Esophagus squamous epithelium (tissue), 5 donors: ENCODE data around the gene SFMBT2. TPM values are rescaled to one million over a fixed set of nuclear protein-coding genes. Genes with fewer than 3 reads are reported as not detected.

Source experiments
- DNase-seq: peaks from one replicate; lab custom pipeline; 2025; lab: John Stamatoyannopoulos, UW
- H3K27ac ChIP-seq, 4 donors: fragments of 200-600 bp; sonication (generic); one replicate each; pipeline ENCODE4 v1.5.1; 2016 to 2019; ENCODE audit warnings: mild to moderate bottlenecking in 1 of 4
- H3K27me3 ChIP-seq, 4 donors: fragments of 200-600 bp; sonication (generic); 1 replicate in 3 of 4; 2 replicates in 1 of 4; pipeline versions ENCODE4 v1.5.1 to v1.6.0; 2017 to 2021; ENCODE audit warnings: antibody characterized with exemption in 1 of 4
- H3K36me3 ChIP-seq, 3 donors: fragments of 200-600 bp; sonication (generic); one replicate each; pipeline ENCODE4 v1.5.1; 2016 to 2019
- H3K4me1 ChIP-seq, 3 donors: fragments of 200-600 bp; sonication (generic); one replicate each; pipeline ENCODE4 v1.5.1; 2017 to 2019
- H3K4me3 ChIP-seq, 4 donors: fragments of 200-600 bp; sonication (generic); 1 replicate in 3 of 4; 2 replicates in 1 of 4; pipeline ENCODE4 v1.5.1; 2016 to 2019; ENCODE audit warnings: mild to moderate bottlenecking in 2 of 4, moderate library complexity in 1 of 4
- H3K9me3 ChIP-seq, 3 donors: fragments of 200-600 bp; sonication (generic); one replicate each; pipeline ENCODE4 v1.5.1; 2016 to 2019
- POLR2A ChIP-seq, 4 donors: fragments of 450-650 bp; IDR thresholded peaks; one replicate each; pipeline ENCODE4 v1.6.1; 2017; ENCODE audit warnings: antibody characterized with exemption in 4 of 4, mild to moderate bottlenecking in 4 of 4, moderate library complexity in 3 of 4
- WGBS, 2 donors: methylation state at CpG; one replicate each; pipeline ENCODE4 v1.1.5; 2018; 5-methylcytosine and 5-hydroxymethylcytosine counted together
- intact Hi-C: fragments of 100-400 bp; cut with DNase I; formaldehyde crosslinking; loops from one replicate; pipeline ENCODE4 v1.15.0; 2022
- total RNA-seq, 4 donors: library from RNA; depleted of rRNA; stranded (reverse); fragments of >200 nt; gene quantifications; one replicate each; pipeline ENCODE4 v1.1.0, GENCODE V29; 2016
- TF ChIP-seq, protein P1 (sequence below), 6 experiments: fragments of 450-650 bp in 4 of 6; fragments of 200-600 bp in 2 of 6; sonication (generic) in 2 of 6; IDR thresholded peaks; one replicate each; pipeline ENCODE4 v1.5.1; 2016 to 2019; ENCODE audit warnings: antibody characterized with exemption in 6 of 6, mild to moderate bottlenecking in 4 of 6, moderate library complexity in 4 of 6
- donor health status: DM: yes; HTN: yes; CAD: no.

The SFMBT2 gene
- total RNA-seq, 4 donors from 2014 or later = 0.72 to 5.0 (median 1.4) TPM

- WGBS, 2 donors = 85 to 96% methylated on average over 3 of the region's 3 CpGs
- no peak for DNase-seq
- H3K4me1 ChIP-seq = peaks cover 0 to 18% (median 4%) of the 10 kb centered on the region in 3 donors
- H3K27me3 ChIP-seq = no peaks in the 10 kb centered on the region
- H3K4me3 ChIP-seq = no peak overlapping the region
- no peak for TF ChIP-seq POLR2A (IDR thresholded peaks at IDR 0.05)
- TF ChIP-seq, protein P1, sequence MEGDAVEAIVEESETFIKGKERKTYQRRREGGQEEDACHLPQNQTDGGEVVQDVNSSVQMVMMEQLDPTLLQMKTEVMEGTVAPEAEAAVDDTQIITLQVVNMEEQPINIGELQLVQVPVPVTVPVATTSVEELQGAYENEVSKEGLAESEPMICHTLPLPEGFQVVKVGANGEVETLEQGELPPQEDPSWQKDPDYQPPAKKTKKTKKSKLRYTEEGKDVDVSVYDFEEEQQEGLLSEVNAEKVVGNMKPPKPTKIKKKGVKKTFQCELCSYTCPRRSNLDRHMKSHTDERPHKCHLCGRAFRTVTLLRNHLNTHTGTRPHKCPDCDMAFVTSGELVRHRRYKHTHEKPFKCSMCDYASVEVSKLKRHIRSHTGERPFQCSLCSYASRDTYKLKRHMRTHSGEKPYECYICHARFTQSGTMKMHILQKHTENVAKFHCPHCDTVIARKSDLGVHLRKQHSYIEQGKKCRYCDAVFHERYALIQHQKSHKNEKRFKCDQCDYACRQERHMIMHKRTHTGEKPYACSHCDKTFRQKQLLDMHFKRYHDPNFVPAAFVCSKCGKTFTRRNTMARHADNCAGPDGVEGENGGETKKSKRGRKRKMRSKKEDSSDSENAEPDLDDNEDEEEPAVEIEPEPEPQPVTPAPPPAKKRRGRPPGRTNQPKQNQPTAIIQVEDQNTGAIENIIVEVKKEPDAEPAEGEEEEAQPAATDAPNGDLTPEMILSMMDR (IDR thresholded peaks at IDR 0.05) = no peak
- no peaks in the 10 kb centered on the region for H3K36me3 ChIP-seq
- no peaks in the 10 kb centered on the region for H3K9me3 ChIP-seq
- H3K27ac ChIP-seq = no peak overlapping the region
- intact Hi-C loops = no loop called here
Measured at GRCh38 chr10:7235376-7235775, 175.5 kb downstream of the SFMBT2 start.

DNA sequence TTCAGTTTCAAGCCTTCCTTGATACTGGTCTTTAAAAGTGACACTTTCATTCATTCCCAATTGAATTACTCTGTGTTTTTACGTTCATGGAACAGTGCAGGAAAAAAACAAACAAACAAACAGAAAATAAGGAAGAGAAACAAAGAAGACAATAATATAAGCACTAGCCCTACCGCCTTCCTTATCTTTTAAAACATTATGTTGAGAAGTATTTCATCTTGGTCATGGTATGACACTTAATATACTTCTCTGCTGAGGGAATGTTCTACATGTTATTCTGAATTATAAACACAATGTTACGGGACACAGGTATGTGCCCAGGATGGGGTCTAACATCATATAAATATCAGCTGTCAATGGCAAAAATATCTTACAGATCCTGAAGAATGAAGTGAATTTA, 176.7 kb downstream of the SFMBT2 start:
- WGBS, 2 donors = 80 to 81% methylated on average over 3 of the region's 3 CpGs
- H3K4me3 ChIP-seq = no peak overlapping the region

DNA sequence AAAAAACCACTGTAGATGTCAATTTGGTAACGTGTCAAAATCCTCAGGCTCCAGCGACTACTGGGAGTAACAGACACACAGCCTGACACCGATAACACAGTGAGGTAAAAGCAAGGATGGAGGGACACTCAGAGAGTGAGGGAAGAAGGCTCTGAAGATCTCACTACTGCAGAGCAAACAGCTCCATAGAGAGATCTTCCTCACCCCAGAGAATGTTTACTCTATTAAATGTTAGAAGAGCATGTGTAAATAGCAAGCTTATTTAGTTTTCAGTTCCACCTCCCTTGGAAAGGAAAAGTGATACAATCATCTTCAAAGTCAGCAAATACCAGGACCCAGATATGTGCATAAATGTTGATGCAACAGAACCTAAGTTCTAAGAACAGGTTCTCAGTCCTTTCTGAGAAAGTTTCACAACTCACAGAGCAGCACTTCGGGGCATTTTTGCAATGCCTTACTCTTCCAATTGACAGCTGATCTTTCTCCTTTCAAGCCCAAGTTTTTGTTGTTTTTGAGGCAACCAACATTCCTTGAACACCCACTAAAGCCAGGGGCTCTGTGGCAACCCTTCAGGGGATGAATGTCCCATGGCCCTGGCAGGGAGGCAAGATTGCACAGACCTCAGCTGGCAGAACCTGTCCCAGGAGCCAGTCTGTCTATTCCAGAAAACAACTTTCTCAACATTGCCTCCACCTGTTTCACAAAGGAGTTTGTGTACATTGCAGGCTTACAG, 177.4 kb downstream of the SFMBT2 start:
- Histone ChIP-seq H3K27me3 (no peaks in the 10 kb centered on the region), H3K4me1 (peaks cover 0 to 18% (median 4%) of the 10 kb centered on the region in 3 donors), H3K36me3 (no peaks in the 10 kb centered on the region), H3K9me3 (no peaks in the 10 kb centered on the region), H3K27ac (no peak overlapping the region), H3K4me3 (no peak overlapping the region)
- DNase-seq = no peak
- no peak for TF ChIP-seq POLR2A (IDR thresholded peaks at IDR 0.05)
- TF ChIP-seq, protein P1 (IDR thresholded peaks at IDR 0.05) = no peak
- WGBS, 2 donors = 49 to 63% methylated on average over 4 of the region's 4 CpGs
- intact Hi-C loops = no loop called here

More for the DNA sequence above, 176.7 kb downstream of the SFMBT2 start:
- TF ChIP-seq, protein P1 (IDR thresholded peaks at IDR 0.05) = no peak
- TF ChIP-seq POLR2A (IDR thresholded peaks at IDR 0.05) = no peak
- no peak overlapping the region for H3K27ac ChIP-seq
- intact Hi-C loops = no loop called here
- DNase-seq = no peak
- no peaks in the 10 kb centered on the region for H3K9me3 ChIP-seq
- H3K4me1 ChIP-seq = peaks cover 0 to 18% (median 4%) of the 10 kb centered on the region in 3 donors
- H3K27me3 ChIP-seq = no peaks in the 10 kb centered on the region
- H3K36me3 ChIP-seq = no peaks in the 10 kb centered on the region

- peaks cover 0 to 18% (median 4%) of the 10 kb centered on the region in 3 donors for H3K4me1 ChIP-seq
- no peak for DNase-seq
- H3K27me3 ChIP-seq = no peaks in the 10 kb centered on the region
- no peak overlapping the region for H3K4me3 ChIP-seq
- H3K9me3 ChIP-seq = no peaks in the 10 kb centered on the region
- no peak for TF ChIP-seq POLR2A (IDR thresholded peaks at IDR 0.05)
- TF ChIP-seq, protein P1 (IDR thresholded peaks at IDR 0.05) = no peak
- intact Hi-C loops = no loop called here
- H3K27ac ChIP-seq = no peak overlapping the region
- peaks cover 0 to 11% (median 0%) of the 10 kb centered on the region in 3 donors for H3K36me3 ChIP-seq
- 59 to 65% methylated on average over 9 of the region's 9 CpGs for WGBS, 2 donors
Measured at GRCh38 chr10:7231509-7232414, 179.1 kb downstream of the SFMBT2 start.
